OCI-LY7 (cell line): ENCODE data around the gene COL9A1. TPM values are rescaled to one million over a fixed set of nuclear protein-coding genes. Genes with fewer than 3 reads are reported as not detected.
A peak's percentile ranks its signal among the peaks of the same experiment; 100 is the strongest.

ENCODE experiments used
- BruUV-seq: library from RNA; stranded (reverse); fragments of 400-500 nt; replicated peaks from 2 replicates; lab custom pipeline; 2021; lab: Mats Ljungman, UMichigan
- CTCF ChIA-PET: fragments of 300-600 bp; sonication (Branson Sonifier 250); formaldehyde crosslinking; loops from one replicate; lab custom pipeline; 2022; ENCODE audit warnings: antibody characterized with exemption; ENCODE audit not compliant: unreplicated experiment; lab: Charles Lee
- POLR2A ChIA-PET: fragments of 300-600 bp; sonication (Branson Sonifier 250); formaldehyde crosslinking; loops from one replicate; lab custom pipeline; 2022; ENCODE audit warnings: antibody characterized with exemption; lab: Charles Lee
- DNase-seq: peaks from one replicate; pipeline ENCODE4 v3.0.0-alpha.2; 2015; ENCODE audit warnings: low spot score
- H2AFZ ChIP-seq: fragments of 200-600 bp; sonication (generic), shearing (Covaris generic); 2 replicates; pipeline ENCODE4 v1.6.1; 2014; ENCODE audit warnings: mild to moderate bottlenecking, antibody characterized with exemption, low read length, moderate library complexity
- H3K27ac ChIP-seq: fragments of 200-600 bp; sonication (generic); 2 replicates; pipeline ENCODE4 v1.5.1; 2014; ENCODE audit warnings: mixed run types, low read depth, mild to moderate bottlenecking, moderate library complexity, low read length, inconsistent platforms; ENCODE audit not compliant: poor library complexity, severe bottlenecking
- H3K36me3 ChIP-seq: fragments of 200-600 bp; sonication (generic); 2 replicates; pipeline ENCODE4 v1.6.1; 2014; ENCODE audit warnings: mild to moderate bottlenecking, antibody characterized with exemption, low read length, moderate library complexity, mixed read lengths; ENCODE audit not compliant: insufficient read depth
- H3K4me1 ChIP-seq: fragments of 200-600 bp; sonication (generic); 2 replicates; pipeline ENCODE4 v1.5.1; 2014; ENCODE audit warnings: mild to moderate bottlenecking, low read length; ENCODE audit not compliant: insufficient read depth, poor library complexity, severe bottlenecking
- H3K4me2 ChIP-seq: fragments of 200-600 bp; sonication (generic); 2 replicates; pipeline ENCODE4 v1.6.1; 2014; ENCODE audit warnings: mild to moderate bottlenecking, low read length
- H3K4me3 ChIP-seq: fragments of 200-600 bp; sonication (generic); 2 replicates; pipeline ENCODE4 v1.5.1; 2014; ENCODE audit warnings: mild to moderate bottlenecking, low read depth, low read length; ENCODE audit not compliant: poor library complexity, severe bottlenecking
- H3K79me2 ChIP-seq: fragments of 200-600 bp; sonication (generic); 2 replicates; pipeline ENCODE4 v1.6.1; 2016; ENCODE audit warnings: low read depth, mild to moderate bottlenecking, low read length, moderate library complexity, mixed read lengths; ENCODE audit not compliant: insufficient read depth
- H3K9me2 ChIP-seq: fragments of 200-600 bp; sonication (generic); 2 replicates; pipeline ENCODE4 v1.6.1; 2016; ENCODE audit warnings: mild to moderate bottlenecking, low read length, mixed read lengths; ENCODE audit not compliant: insufficient read depth
- H3K9me3 ChIP-seq: fragments of 200-600 bp; sonication (generic); 2 replicates; pipeline ENCODE4 v1.6.1; 2014; ENCODE audit warnings: mild to moderate bottlenecking, mixed run types, low read length, mixed read lengths
- H4K20me1 ChIP-seq: fragments of 200-600 bp; sonication (generic); 2 replicates; pipeline ENCODE4 v1.6.1; 2014; ENCODE audit warnings: mild to moderate bottlenecking, antibody characterized with exemption, low read length, moderate library complexity, mixed read lengths; ENCODE audit not compliant: insufficient read depth
- CTCF ChIP-seq: fragments of 200-600 bp; sonication (generic); conservative IDR thresholded peaks from 2 replicates; pipeline ENCODE4 v1.5.1; 2014; ENCODE audit warnings: mild to moderate bottlenecking, antibody characterized with exemption, low read length, moderate library complexity, mixed read lengths
- EZH2phosphoT487 ChIP-seq: fragments of 200-600 bp; sonication (generic); IDR thresholded peaks from 2 replicates; pipeline ENCODE4 v1.6.1; 2018; ENCODE audit warnings: low read depth, borderline replicate concordance, mild to moderate bottlenecking, mixed run types, antibody characterized with exemption, low read length, moderate library complexity, mixed read lengths
- intact Hi-C: fragments of 100-400 bp; cut with micrococcal nuclease; formaldehyde crosslinking; loops from one replicate; pipeline ENCODE4 v1.10.0; 2022; ENCODE audit not compliant: unreplicated experiment
- total RNA-seq, 2 experiments: library from RNA; depleted of rRNA in 1 of 2; stranded (reverse); fragments of >200 nt in 1 of 2; shearing (Covaris generic) in 1 of 2; gene quantifications; 2 replicates each; pipeline ENCODE4 v1.2.3, GENCODE V29; 2014 to 2022

COL9A1 gene
- total RNA-seq, 2 experiments from 2014 or later: not detected

- Histone ChIP-seq H3K4me2 (no peak overlapping the region), H3K4me1 (no peaks in the 10 kb centered on the region), H3K27ac (no peak overlapping the region), H3K9me3 (no peaks in the 10 kb centered on the region), H3K36me3 (no peaks in the 10 kb centered on the region), H3K4me3 (no peak overlapping the region), H2AFZ (no peak overlapping the region), H3K9me2 (no peaks in the 10 kb centered on the region), H3K79me2 (no peaks in the 10 kb centered on the region), H4K20me1 (no peaks in the 10 kb centered on the region)
- BruUV-seq: no TSS peak
- no peak for DNase-seq
- intact Hi-C loops: no loop called here
- ChIA-PET POLR2A (no interaction called here), CTCF (no interaction called here)
- no peak for TF ChIP-seq CTCF
- no peak for TF ChIP-seq EZH2phosphoT487
Measured at GRCh38 chr6:70292193-70292592, 10.7 kb downstream of the COL9A1 start.

- no peaks in the 10 kb centered on the region for H3K9me3 ChIP-seq
- ChIA-PET POLR2A (no interaction called here), CTCF (no interaction called here)
- TF ChIP-seq EZH2phosphoT487 (no peak), CTCF (peak; percentile 32; the same call in 1 of the 2 replicates)
- no peak overlapping the region for H3K4me3 ChIP-seq
- H3K4me1 ChIP-seq: no peaks in the 10 kb centered on the region
- no peak overlapping the region for H2AFZ ChIP-seq
- no TSS peak for BruUV-seq
- H3K79me2 ChIP-seq: no peaks in the 10 kb centered on the region
- no peak for DNase-seq
- H3K36me3 ChIP-seq: no peaks in the 10 kb centered on the region
- intact Hi-C loops: no loop called here
- H3K4me2 ChIP-seq: no peak overlapping the region
- H4K20me1 ChIP-seq: no peaks in the 10 kb centered on the region
- H3K27ac ChIP-seq: no peak overlapping the region
- H3K9me2 ChIP-seq: no peaks in the 10 kb centered on the region
Measured at GRCh38 chr6:70289299-70289698, 13.6 kb downstream of the COL9A1 start.

GRCh38 chr6:70286905-70287304, 16.0 kb downstream of the COL9A1 start:
- ChIA-PET CTCF (no interaction called here), POLR2A (interaction anchor here (0.7 kb wide), 1 partner anchor 8 kb away, joined by 4 read pairs; no protein-coding TSS in a partner anchor)
- Histone ChIP-seq H3K4me2 (no peak overlapping the region), H3K36me3 (no peaks in the 10 kb centered on the region), H4K20me1 (no peaks in the 10 kb centered on the region), H3K27ac (no peak overlapping the region), H3K9me3 (no peaks in the 10 kb centered on the region), H3K79me2 (no peaks in the 10 kb centered on the region), H3K9me2 (no peaks in the 10 kb centered on the region), H3K4me1 (no peaks in the 10 kb centered on the region), H2AFZ (no peak overlapping the region), H3K4me3 (no peak overlapping the region)
- intact Hi-C loops: no loop called here
- BruUV-seq: no TSS peak
- no peak for DNase-seq
- no peak for TF ChIP-seq CTCF
- no peak for TF ChIP-seq EZH2phosphoT487
